HG03565 (cell line): Measurements from ENCODE around the gene CHRDL2.

Experiments used
- ATAC-seq: cut with Tn5 transposase; IDR thresholded peaks from one replicate; pipeline ENCODE4 v1.9.1; 2021; ENCODE audit warnings: mild to moderate bottlenecking, moderate library complexity; ENCODE audit not compliant: unreplicated experiment

The CHRDL2 gene

GRCh38 chr11:74686792-74687191 is 44.4 kb downstream of the CHRDL2 start:
- ATAC-seq, result no peak

GRCh38 chr11:74685905-74686304 is 45.3 kb downstream of the CHRDL2 start:
- ATAC-seq, result no peak

DNA sequence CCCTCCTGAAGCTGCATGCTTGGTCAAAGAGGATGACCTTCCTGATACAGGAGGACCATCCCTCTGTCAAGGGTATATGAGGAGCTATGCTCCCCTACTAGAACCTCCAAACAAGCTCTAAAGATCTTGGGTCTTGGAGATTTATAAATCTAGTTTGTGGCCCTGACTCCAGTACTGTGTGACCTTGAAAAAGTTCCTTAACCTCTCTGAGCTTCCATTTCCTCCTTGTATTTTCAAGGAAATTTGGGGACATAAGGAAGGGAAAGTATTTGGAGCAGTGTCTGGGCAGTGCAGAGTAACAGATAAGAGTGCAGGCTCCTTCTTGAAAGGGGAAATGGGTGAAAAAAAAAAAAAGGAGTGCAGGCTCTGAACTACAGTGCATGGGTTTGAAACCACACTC is 45.9 kb downstream of the CHRDL2 start:
- no peak for ATAC-seq

DNA sequence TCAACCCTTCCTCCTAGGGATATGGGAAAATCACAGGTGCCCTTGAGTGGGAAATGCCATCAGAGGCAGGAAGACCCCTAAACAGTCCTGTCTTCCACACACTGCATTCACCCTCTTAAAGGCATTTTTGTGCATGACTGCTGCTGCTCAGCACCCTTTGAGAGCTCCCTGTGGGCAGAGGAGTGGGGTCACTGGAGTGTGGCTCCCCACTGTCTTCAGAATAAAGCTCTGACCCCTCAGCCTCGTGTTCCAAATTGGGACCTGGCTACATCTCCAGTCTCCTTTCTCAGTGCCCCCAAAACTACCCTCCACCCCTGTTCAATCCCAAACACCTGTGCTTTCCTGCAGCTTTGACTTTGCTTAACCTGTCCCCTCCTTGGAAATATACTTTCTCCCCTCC is 46.6 kb downstream of the CHRDL2 start:
- no peak for ATAC-seq

DNA sequence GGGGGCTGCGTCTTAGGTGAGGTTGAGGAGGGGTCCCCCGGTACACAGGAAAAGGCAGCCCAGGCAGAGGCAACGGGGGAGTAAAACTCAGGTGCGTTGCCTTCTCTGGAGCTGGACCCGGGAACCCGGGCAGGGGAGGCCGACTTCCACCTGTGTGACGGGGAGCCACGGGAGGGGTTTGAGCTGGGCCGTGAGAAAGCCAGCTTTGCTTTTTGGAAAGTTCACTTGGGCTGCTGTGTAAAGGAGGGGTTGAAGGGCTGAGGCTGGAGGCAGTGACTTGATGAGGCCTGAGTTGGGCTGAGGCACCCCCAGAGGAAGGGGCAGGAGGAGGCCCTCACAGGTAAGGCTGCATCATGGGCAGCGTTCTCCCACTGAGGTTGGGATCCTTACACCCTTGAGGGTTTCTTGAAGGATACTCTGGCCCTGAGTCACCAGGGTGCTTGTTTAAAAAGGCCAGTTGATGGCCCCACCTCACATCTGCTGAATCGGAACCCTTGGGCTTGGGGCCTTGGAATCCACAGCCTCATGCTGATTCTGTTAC is 47.2 kb downstream of the CHRDL2 start:
- no peak for ATAC-seq

- ATAC-seq, result no peak
Measured at GRCh38 chr11:74683279-74683871, 47.9 kb downstream of the CHRDL2 start.

- no peak for ATAC-seq
Measured at GRCh38 chr11:74682731-74683278, 48.4 kb downstream of the CHRDL2 start.

DNA sequence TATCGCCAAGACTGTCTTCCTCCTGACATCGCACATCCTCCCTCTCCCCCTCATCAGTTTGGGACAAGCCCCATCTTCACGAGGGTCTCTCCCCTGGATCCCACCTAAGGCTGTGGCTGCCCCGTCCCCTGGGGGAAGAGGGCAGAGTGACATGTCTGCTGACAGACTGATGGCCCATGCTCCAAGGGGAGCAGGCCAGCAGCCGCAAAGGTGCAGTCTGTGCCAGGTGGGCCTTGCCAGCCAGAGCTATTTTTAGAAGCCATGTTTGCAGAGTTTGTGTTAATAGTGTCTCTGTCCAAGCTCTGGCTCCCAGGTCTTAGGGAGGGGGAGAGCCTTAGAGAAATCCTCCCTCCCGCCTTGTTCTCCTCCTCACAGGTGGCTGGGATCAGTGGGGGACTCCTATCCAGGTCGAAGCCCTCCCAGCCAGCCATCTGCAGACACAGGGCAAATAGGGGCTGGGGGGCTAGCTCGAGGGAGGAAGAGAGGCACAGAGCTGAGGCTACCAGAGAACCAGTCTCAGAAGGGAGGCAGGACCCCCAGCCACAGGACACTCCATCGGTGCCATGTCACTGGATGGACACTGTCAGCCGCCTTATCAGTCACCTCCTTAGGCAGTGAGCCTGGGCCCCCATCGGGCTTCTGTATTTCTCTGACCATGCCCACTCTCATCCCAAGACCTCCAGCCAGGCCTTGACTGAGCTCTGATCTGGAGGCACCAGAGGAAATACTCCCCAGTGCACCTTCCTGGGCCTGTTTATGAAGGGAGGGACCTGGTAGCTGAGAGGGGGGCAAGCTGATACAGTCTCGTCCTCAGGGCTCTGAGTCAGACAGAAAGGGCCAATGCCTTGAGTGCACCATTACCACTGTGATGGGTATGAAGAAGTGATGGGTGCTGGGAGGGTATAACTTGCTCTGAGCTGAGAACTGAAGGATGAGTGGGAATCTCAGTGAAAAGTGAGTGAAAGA is 49.3 kb downstream of the CHRDL2 start:
- no peak for ATAC-seq

DNA sequence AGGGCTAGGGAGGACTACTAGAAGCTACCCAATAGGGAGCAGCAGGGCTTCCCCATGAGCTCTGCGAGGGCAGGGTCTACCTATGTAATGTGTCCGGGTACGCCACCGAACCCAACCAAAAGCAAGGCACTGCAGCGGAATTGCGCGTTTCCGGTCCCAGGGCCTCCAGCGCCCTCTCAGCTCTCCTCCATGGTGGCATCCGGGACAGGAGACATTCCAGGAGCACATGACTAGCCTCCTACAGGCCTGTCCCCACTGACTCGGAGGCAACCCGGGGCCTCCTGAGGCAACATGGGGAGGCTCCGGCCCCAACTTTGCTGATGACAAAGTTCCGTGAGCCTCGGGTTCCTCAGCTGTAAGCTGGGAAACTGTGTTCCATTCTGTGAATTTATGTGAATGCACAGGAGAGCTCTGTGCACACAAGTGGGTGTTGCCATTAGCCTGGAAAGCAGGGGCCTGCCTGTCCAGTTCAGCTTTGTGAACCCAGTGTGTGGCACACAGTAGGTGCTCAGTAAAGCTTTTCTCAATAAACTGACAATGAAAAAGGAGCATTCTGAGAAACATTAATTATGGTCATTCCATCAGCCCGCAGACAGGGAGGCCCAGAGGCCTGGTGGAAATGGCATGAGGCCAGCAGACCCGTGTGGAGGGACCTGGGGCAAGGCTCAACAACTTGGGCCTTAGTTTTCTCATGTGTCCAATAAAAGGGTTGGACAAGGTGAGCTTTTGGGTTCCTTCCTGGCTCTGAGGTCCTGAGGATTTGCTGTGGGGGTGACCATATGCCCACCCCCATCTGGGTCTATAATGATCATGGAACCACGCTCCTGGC is 50.3 kb downstream of the CHRDL2 start:
- no peak for ATAC-seq

- no peak for ATAC-seq
Measured at GRCh38 chr11:74680035-74680671, 51.1 kb downstream of the CHRDL2 start.

DNA sequence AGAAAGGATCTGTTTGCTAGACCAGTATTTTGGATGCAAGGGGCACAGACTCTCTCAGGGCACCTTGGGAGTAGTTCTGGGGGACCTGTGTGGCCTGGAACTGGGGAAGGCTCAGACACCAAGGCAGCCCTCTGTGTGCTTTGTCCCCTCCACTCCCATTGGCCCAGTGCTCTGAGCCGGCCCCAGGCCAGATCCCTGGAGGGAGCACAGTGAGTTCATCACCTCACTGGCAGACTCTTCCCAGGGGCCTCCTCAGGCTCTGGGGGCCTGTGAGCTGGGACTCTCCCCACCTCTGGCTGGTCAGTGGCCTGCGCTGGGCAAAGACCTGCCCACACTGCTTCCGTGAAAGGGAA is 51.7 kb downstream of the CHRDL2 start:
- ATAC-seq, result no peak

- no peak for ATAC-seq
Measured at GRCh38 chr11:74678591-74679512, 52.4 kb downstream of the CHRDL2 start.

- ATAC-seq, result no peak
Measured at GRCh38 chr11:74678041-74678440, 53.2 kb downstream of the CHRDL2 start.

GRCh38 chr11:74677131-74677530 is 54.1 kb downstream of the CHRDL2 start:
- ATAC-seq, result no peak

DNA sequence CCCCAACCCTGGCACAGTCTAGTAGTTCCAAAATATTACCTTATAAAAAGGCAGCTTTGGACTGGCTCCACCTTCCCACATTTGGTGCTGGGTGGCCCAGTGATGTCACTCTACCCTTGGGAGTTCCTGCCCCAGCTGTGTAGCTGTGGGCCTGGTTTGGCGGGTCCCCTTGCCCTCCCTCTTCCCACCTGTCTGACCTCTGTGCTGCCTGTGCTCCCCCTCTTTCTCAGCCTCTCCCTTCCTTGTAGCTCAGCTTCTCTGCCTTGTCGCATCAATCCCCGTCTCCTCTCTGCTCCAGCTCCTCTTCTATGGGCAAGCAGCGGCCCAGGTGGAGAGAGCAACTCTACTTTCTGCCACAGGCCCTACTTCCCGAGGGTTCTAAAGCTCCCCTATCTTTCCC is 54.6 kb downstream of the CHRDL2 start:
- no peak for ATAC-seq

GRCh38 chr11:74675761-74676160 is 55.5 kb downstream of the CHRDL2 start:
- ATAC-seq, result no peak

DNA sequence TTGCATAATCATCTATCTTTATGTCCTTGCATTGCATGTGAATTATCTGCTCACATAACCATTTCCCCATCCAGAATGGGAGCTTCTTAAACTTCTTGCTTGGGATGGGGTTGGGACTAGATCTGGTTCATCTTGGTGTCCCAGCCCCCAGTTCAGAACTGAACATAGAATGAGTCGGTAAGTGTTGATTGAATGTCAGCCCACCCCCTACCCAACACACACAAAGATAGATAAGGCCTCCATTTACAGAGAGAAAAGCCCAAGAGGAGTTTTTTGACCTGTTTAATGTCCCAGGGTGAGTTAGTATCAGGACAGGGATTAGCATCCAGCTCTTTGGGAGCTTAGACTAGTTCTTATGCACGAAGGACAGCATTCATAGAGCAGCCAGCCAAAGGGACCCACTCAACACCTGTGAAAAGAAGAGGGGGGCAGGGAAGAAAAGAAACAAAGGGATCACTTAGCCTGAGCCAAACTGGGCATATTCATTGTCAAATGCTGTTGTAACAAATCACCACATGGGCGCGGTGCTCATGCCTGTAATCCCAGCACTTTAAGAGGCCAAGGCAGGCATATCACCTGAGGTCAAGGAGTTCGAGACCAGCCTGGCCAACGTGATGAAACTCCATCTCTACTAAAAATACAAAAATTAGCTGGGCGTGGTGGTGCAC is 57.4 kb downstream of the CHRDL2 start:
- no peak for ATAC-seq

GRCh38 chr11:74672956-74673692 is 58.1 kb downstream of the CHRDL2 start:
- no peak for ATAC-seq
